NCI-H1417 treated with DMSO at 0.1 percent for 48 hours (cell line): Measurements from ENCODE around the gene CR1.
"Not testable (repeated sequence)": the region's sequence is repeated elsewhere in the genome, so short reads cannot be mapped to it uniquely, and the experiment has no call there.

Experiments
- DNase-seq: peaks from one replicate; lab custom pipeline; 2025; lab: John Stamatoyannopoulos, UW

CR1 gene

GRCh38 chr1:207504438-207504837 is 8.5 kb downstream of the CR1 start:
- no peak for DNase-seq

- no peak for DNase-seq
These were observed 14.5 kb downstream of the CR1 start for GRCh38 chr1:207510444-207510843.

GRCh38 chr1:207514890-207515289 is 18.9 kb downstream of the CR1 start:
- DNase-seq = no peak

GRCh38 chr1:207516729-207517128 is 20.8 kb downstream of the CR1 start:
- DNase-seq = no peak

GRCh38 chr1:207518608-207519236 is 22.8 kb downstream of the CR1 start:
- no peak for DNase-seq

GRCh38 chr1:207519505-207520399 is 23.8 kb downstream of the CR1 start:
- no peak for DNase-seq

GRCh38 chr1:207520400-207521345 is 24.7 kb downstream of the CR1 start:
- not testable (repeated sequence) for DNase-seq

- DNase-seq = not testable (repeated sequence)
These were observed 29.3 kb downstream of the CR1 start for GRCh38 chr1:207525239-207525638.

- not testable (repeated sequence) for DNase-seq
These were observed 32.4 kb downstream of the CR1 start for GRCh38 chr1:207528401-207528800.

- not testable (repeated sequence) for DNase-seq
These were observed 40.3 kb downstream of the CR1 start for GRCh38 chr1:207536263-207536662.

- not testable (repeated sequence) for DNase-seq
These were observed 50.9 kb downstream of the CR1 start for GRCh38 chr1:207546677-207547357.

- not testable (repeated sequence) for DNase-seq
These were observed 58.9 kb downstream of the CR1 start for GRCh38 chr1:207554823-207555222.

- DNase-seq = no peak
These were observed 69.8 kb downstream of the CR1 start for GRCh38 chr1:207565546-207566468.

GRCh38 chr1:207571926-207572325 is 76.0 kb downstream of the CR1 start:
- not testable (repeated sequence) for DNase-seq

- not testable (repeated sequence) for DNase-seq
These were observed 77.1 kb downstream of the CR1 start for GRCh38 chr1:207573074-207573473.

- not testable (repeated sequence) for DNase-seq
These were observed 79.4 kb downstream of the CR1 start for GRCh38 chr1:207575381-207575780.

GRCh38 chr1:207578796-207579435 is 83.0 kb downstream of the CR1 start:
- DNase-seq = no peak

GRCh38 chr1:207579436-207579799 is 83.5 kb downstream of the CR1 start:
- no peak for DNase-seq

- DNase-seq = no peak
These were observed 85.7 kb downstream of the CR1 start for GRCh38 chr1:207581496-207582153.
